Stimulated activated CD4-positive, alpha-beta T cell treated with anti-CD3 and anti-CD28 coated beads, Interleukin-12 subunit alpha, Interleukin-12 subunit beta, amount 100 ng/mL, for 24 hours (primary cell): ENCODE data around the gene FURIN.
"Not testable (repeated sequence)": the region's sequence is repeated elsewhere in the genome, so short reads cannot be mapped to it uniquely, and the experiment has no call there.

Experiments used
- DNase-seq, 2 experiments: peaks; one replicate each; pipeline ENCODE4 v3.0.0-alpha.2; 2020; ENCODE audit warnings: low read depth in 2 of 2

The FURIN gene

DNA sequence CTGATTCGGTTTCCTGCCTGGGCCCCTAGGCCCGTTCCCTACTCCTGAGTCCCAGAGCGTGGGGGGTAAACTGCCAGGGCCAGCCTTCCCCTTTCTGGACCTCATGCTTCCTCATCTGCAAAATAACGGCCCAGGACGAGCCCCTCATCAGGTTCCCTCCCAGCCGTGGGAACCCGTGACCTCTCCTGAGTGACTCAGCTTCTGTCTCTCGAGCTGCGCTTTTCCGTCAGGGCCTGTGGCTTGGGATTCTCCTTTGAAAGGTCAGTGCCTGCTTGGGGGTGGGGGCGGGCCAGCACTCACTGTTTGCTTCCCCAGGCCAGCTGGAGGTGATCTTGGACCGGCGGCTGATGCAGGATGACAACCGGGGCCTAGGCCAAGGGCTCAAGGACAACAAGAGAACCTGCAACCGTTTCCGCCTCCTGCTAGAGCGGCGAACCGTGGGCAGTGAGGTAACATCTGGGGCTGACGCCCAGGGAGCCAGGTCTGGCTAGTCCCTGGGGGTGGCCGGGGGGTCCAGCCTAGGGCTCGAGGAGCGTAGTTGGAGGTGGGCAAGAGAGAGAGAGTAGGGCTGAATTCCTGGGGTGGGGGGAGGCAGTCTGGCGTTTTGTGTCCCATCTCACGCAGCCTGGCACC lies 47.5 kb downstream of the FURIN start:
- no peak for DNase-seq

DNA sequence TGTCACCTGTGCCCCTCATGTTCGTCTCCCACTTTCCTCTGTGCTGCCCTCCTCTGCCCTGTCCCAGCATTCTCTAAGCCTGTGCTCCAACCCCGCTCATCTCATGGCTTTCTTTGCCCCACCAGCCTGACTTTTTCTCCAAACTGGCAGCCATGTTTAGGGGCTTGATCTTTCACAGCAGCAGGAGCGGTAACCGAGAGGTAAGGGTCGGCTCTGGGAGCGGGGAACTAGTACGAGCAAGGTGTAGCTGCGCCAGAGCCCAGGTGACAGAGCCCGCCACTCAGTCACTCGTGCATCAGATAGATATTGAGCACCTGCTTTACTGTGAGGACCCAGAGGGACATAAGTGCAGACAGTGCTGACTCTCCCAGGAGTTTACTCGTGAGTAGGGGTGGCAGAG lies 48.1 kb downstream of the FURIN start:
- no peak for DNase-seq

DNA sequence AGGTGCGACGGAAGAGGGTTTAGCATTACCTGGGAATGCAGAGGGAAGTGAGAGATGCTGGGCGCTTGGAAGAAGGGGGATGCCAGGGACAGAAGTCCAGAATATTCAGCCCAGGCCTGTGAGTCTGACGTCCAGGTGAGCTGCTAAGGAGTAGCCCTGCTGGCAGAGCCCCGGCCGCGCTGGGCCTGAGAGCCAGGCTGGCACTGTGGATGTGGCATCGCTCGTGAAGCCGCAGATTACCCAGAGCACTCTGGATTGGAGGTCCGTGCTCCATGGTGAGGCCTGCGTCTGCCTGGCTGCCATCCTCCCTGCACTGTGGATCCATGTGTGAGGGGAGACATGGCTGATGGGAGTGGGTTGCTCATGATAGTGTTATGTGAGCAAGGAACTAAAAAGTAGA lies 49.2 kb downstream of the FURIN start:
- no peak for DNase-seq

DNA sequence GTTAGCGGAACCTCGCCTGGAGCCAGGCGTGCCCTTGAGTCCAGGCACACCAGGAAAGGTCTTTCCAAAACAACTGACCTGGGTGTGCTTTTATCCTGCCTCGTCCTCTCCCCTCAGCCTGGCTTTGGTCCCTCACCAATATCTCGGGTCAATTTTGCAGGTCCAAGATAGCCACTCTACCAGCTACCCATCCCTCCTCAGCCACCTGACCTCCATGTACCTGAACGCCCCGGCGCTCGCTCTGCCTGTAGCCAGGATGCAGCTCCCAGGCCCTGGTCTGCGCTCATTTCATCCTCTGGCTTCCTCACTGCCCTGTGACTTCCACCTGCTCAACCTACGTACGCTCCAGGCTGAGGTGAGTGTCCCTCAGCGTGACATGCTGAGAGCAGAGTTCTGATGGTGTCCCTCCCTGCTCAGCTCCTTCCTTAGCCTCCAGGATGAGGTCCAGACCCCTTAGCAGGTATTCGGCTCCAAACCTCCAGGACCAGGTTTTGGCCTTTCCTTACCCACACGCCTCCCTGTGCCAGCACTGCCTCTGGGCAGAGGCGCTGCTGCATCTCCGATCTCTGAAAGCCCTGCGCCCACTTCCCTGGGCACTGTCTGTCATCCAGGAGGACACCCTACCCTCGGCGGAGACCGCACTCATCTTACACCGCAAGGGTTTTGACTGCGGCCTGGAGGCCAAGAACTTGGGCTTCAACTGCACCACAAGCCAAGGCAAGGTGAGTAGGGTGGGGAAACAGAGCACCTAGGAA lies 49.8 kb downstream of the FURIN start:
- DNase-seq, result no peak

DNA sequence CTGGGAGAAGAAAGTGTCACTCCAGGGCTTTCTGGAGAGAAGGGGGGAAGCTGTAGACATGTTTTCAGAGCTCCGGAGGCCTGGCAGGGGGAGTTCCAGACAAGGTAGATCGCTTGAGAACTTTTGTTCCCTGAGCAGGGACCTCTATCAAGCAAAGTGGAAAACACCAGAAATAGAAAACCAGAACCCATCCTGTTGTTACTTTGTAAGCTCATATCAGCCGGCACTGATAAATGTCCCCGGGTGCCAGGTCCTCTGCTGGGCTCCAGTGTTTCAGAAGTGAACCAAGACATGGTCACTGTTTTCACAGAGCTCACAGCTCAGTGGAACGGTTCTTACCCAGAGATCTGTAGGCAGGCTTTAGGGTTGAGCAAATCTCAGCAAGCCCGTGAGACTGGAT lies 50.4 kb downstream of the FURIN start:
- no peak for DNase-seq

DNA sequence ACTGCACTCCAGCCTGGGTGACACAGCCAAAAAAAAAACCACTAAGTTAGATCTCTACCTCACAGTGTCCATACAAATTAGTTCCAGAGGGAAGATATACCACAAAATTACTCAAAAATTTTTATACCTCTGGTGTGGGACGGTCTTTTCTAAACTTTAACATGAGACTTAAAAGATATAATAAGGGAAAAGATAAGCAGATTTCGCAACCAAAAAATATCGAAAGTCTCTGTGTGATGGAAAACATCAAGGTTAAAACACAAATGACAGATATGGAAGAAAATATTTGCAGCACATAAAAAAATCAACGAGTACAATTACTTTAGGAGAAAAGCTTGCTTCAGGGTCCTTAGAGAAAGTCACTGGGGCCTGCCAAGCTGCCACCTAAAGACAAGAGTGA lies 53.5 kb downstream of the FURIN start:
- DNase-seq, result no peak

DNA sequence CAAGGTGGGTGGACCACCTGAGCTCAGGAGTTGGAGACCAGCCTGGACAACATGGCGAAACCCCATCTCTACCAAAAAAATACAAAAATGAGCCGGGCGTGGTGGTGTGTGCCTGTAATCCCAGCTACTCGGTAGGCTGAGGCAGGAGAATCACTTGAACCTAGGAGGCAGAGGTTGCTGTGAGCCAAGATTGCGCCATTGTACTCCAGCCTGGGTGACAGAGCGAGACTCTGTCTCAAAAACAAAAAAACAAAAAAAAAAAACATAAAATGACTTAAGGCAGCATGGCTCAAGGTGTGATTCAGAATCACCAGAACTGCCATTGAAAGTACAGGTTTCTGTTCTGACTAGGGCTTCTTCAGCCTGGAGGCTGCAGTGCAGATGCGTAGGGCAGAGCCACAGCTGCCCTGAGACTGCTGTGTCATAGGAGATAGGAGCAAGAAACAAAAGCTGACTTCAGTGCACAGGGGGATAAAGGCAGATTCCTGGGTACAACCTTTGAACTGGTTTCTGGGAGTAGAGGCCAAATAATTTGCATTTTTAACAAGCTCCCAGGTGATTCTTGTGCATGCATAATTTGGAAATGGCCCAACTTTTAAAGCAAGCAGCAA lies 54.4 kb downstream of the FURIN start:
- not testable (repeated sequence) for DNase-seq

DNA sequence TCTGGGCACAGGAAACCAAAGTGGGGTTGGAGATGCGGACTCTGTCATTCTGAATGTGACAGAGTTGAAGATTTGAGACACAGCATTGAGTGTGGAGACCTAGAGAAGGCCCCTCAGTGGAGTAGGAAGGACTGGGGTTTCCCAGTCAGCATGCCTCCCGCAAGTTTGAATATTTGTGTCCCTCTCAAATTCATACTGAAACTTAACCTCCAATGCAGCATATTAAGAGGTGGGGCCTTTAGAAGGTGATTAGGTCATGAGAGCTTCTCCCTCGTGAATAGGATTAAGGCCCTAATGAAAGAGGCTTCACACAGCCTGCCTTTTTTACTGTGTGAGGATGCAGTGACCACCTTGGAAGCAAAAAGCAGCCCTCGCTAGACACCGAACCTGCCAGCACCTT lies 56.0 kb downstream of the FURIN start:
- DNase-seq, result no peak

DNA sequence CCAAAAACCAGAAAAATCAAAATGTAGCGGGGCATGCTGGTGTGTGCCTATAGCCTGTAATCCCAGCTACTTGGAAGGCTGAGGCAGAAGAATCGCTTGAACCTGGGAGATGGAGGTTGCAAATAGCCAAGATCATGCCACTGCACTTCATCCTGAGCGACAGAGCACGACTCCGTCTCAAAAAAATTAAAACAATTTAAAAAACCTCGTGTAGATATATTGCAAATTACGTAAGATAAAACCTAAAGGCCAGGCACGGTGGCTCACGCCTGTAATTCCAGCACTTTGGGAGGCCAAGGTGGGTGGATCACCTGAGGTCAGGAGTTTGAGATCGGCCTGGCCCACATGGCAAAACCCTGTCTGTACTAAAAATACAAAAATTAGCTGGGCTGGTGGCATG lies 58.4 kb downstream of the FURIN start:
- not testable (repeated sequence) for DNase-seq

DNA sequence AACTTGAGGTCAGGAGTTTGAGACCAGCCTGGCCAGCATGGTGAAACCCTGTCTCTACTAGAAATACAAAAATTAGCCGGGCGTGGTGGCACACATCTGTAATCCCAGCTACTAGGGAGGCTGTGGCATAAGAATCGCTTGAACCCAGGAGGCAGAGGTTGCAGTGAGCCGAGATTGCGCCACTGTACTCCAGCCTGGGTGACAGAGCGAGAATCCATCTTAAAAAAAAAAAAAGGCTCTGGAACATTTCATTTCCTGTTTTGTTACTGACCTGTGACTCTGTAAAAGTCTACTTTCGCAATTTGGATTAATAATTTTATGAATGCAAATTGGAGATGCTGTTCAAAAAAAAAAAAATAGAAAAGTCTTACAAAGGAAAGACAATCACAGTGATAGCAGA lies 59.7 kb downstream of the FURIN start:
- not testable (repeated sequence) for DNase-seq

DNA sequence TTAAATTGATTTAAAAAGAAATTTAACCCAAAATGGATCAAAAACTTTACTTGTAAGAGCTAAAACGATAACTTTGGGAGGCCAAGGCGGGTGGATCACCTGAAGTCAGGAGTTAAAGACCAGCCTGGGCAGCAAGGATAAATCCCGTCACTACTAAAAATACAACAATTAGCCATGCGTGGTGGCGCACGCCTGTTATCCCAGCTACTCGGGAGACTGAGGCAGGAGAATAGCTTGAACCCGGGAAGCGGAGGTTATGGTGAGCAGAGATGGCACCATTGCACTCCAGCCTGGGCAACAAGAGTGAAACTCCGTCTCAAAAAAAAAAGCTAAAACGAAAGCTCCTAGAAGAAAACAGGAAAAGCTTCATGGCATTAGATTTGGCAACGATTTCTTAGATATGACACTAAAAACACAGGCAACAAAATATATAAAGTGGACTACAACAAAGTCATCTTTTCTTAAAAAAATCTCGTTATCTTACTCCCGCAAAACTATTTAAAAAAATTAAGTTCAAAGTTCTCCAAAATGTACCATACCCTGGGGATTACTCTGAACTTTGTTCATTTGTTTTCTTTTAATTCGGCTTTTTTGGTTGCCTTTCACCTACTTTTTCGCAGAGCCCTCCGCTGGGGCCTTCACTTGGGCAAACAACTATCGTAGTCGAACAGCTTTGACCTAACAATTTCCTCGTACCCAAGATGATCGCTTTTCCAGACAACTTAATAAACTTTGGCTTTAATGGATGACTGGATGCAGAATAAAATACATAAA lies 61.0 kb downstream of the FURIN start:
- no peak for DNase-seq

DNA sequence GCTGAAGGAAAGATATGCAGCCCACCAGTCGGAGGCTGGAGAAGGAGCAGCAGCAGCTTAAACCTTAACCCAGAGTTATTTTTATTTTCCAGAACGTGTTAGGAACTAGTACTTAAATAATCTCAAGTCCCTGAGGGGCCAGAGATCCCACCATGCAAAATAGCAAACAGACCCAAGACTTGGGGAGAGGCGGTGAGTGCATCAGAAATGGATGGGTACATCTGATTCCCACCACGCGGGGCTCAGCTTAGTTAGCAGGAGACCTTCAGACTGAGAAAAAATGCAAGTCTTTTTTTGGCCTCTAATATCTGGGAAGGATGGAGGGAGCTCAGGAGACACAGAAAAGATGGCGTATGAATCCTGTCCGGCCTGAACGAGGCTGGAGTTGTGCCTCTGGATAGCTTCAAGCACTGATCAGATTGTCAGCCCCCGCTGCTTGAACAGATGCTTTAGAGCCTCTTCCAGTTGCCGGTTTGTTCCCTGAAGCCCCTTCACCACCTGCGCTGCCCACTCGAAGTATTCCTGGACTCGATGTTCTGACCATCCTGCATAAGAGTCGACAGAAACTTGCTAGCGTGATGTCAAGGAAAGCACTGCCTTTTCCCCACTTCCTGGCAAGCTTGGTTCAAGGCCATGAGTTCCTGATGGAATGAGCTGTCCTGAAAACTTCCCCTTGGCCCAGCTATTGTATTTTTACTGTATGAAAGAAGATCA lies 62.6 kb downstream of the FURIN start:
- no peak for DNase-seq

DNA sequence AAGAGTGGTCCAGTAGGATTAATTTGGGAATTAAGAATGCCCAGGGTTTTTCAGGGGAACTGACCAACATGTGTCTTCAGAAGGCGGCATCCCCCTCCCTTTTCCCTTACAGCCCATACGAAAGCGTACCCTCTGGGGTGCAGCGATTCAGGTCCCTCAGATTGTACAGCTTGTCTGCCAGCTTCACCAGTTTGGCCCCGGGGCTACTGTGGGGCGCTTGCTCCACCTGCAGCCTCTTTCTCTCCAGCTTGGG lies 63.1 kb downstream of the FURIN start:
- no peak for DNase-seq

DNA sequence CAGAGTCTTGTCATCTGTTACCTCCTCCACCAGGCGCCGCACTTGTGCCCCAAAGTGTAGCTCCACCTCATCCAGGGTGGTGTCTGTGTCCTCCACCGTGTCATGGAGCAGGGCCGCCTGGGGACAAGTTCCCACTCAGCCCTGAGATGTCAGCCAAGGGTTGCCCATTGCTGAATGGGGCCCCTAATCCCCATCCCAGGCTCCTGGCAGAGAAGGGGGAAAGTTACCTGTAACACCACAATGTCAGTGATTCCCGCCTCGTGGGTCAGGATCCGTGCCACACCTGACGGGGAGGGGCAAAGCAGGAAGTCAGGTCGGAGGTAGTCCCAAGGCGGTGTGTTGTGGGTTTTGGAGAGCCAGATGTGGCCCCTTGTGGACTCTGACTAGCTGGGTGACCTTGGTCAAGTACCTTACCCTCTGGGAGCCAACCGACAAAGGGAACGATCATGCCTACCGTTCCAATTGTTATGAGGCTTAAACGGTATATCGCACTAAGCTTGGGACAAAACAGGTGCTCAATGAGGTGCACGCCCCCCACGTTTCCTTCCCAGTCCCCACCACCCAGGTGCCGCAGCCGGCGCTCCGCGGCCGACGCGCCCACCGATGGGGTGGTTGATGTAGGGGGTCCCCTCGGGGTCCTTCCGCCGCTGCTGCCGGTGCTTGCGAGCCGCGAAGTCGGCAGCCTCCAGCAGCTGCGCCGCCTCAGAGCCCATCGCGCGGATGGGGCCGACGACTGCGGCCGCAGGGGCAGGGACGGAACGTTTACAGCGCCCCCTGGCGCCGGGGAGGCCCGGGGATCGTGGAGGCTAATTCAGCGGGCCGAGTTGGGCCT lies 63.7 kb downstream of the FURIN start, which contains the start of gene HDDC3:
Gene HDDC3 (minus strand): TSS at position 722 of the 832 bp plus-strand sequence. CDS start 9 bp downstream, at position 713.
- DNase-seq, result peak; percentile 76 to 93

DNA sequence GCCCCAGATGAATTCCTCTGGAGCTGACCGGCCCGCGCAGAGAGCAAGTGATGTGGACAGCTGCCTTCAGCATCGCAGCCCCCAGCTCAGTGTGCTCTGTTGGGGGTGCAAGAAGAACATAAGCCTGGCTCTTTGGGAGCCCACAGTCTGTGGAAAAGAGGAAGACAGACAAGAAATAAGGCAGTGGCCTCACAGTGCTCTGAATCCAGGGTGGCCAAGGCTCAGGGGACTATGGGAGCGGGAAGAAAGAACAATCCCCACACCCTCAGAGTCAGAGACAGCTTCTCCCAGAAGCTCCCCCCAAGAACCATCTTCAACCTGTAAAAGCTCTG lies 64.2 kb downstream of the FURIN start:
- no peak for DNase-seq
